ENCODE data around the gene DRGX. TPM values are rescaled to one million over a fixed set of nuclear protein-coding genes. Genes with fewer than 3 reads are reported as not detected.

Gene DRGX
- total RNA-seq, 1 donor from 2014 or later = not detected

GRCh38 chr10:49382226-49382625 lies 13.7 kb downstream of the DRGX start:
- DNase-seq (ENCODE audit: low spot score) = no peak

GRCh38 chr10:49381111-49381900 lies 14.6 kb downstream of the DRGX start:
- DNase-seq (ENCODE audit: low spot score) = peak; percentile 15

- DNase-seq (ENCODE audit: low spot score) = no peak
These were observed 16.1 kb downstream of the DRGX start for GRCh38 chr10:49379596-49380410.

GRCh38 chr10:49377256-49377655 lies 18.6 kb downstream of the DRGX start:
- DNase-seq (ENCODE audit: low spot score) = no peak

- DNase-seq (ENCODE audit: low spot score) = peak; percentile 24
These were observed 20.3 kb downstream of the DRGX start for GRCh38 chr10:49375611-49376010.

- DNase-seq (ENCODE audit: low spot score) = no peak
These were observed 21.1 kb downstream of the DRGX start for GRCh38 chr10:49374740-49375139.

- DNase-seq (ENCODE audit: low spot score) = no peak
These were observed 22.5 kb downstream of the DRGX start for GRCh38 chr10:49373361-49373760.

GRCh38 chr10:49371967-49372366 lies 23.9 kb downstream of the DRGX start:
- peak; percentile 23 for DNase-seq (ENCODE audit: low spot score)

GRCh38 chr10:49370326-49371100 lies 25.4 kb downstream of the DRGX start:
- no peak for DNase-seq (ENCODE audit: low spot score)

GRCh38 chr10:49369216-49370162 lies 26.4 kb downstream of the DRGX start:
- peak; percentile 26 for DNase-seq (ENCODE audit: low spot score)

- DNase-seq (ENCODE audit: low spot score) = peak; percentile 24
These were observed 27.6 kb downstream of the DRGX start for GRCh38 chr10:49368256-49368655.

- DNase-seq (ENCODE audit: low spot score) = peak; percentile 20
These were observed 28.3 kb downstream of the DRGX start for GRCh38 chr10:49367600-49367999.

- DNase-seq (ENCODE audit: low spot score) = peak; percentile 22
These were observed 29.4 kb downstream of the DRGX start for GRCh38 chr10:49366460-49366859.

- peak; percentile 38 for DNase-seq (ENCODE audit: low spot score)
These were observed 30.0 kb downstream of the DRGX start for GRCh38 chr10:49365675-49366415.

- DNase-seq (ENCODE audit: low spot score) = peak; percentile 18
These were observed 30.6 kb downstream of the DRGX start for GRCh38 chr10:49365275-49365674.

GRCh38 chr10:49364747-49365146 lies 31.1 kb downstream of the DRGX start:
- DNase-seq (ENCODE audit: low spot score) = no peak

- no peak for DNase-seq (ENCODE audit: low spot score)
These were observed 31.8 kb downstream of the DRGX start for GRCh38 chr10:49364051-49364450.

GRCh38 chr10:49363309-49364031 lies 32.4 kb downstream of the DRGX start:
- DNase-seq (ENCODE audit: low spot score) = no peak

GRCh38 chr10:49362596-49363260 lies 33.2 kb downstream of the DRGX start:
- peak; percentile 36 for DNase-seq (ENCODE audit: low spot score)
